Measurements from ENCODE around the gene PLXNA2.

Gene PLXNA2, protein sequence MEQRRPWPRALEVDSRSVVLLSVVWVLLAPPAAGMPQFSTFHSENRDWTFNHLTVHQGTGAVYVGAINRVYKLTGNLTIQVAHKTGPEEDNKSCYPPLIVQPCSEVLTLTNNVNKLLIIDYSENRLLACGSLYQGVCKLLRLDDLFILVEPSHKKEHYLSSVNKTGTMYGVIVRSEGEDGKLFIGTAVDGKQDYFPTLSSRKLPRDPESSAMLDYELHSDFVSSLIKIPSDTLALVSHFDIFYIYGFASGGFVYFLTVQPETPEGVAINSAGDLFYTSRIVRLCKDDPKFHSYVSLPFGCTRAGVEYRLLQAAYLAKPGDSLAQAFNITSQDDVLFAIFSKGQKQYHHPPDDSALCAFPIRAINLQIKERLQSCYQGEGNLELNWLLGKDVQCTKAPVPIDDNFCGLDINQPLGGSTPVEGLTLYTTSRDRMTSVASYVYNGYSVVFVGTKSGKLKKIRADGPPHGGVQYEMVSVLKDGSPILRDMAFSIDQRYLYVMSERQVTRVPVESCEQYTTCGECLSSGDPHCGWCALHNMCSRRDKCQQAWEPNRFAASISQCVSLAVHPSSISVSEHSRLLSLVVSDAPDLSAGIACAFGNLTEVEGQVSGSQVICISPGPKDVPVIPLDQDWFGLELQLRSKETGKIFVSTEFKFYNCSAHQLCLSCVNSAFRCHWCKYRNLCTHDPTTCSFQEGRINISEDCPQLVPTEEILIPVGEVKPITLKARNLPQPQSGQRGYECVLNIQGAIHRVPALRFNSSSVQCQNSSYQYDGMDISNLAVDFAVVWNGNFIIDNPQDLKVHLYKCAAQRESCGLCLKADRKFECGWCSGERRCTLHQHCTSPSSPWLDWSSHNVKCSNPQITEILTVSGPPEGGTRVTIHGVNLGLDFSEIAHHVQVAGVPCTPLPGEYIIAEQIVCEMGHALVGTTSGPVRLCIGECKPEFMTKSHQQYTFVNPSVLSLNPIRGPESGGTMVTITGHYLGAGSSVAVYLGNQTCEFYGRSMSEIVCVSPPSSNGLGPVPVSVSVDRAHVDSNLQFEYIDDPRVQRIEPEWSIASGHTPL (N-terminal part only)

GRCh38 chr1:208243967-208244916 lies at the start of gene PLXNA2:
Gene PLXNA2, minus strand, starts transcription at chr1:208244384. Its CDS starts 26,462 bp downstream, at chr1:208217922.
- DNase-seq: peak; percentile 85 to 88

DNA sequence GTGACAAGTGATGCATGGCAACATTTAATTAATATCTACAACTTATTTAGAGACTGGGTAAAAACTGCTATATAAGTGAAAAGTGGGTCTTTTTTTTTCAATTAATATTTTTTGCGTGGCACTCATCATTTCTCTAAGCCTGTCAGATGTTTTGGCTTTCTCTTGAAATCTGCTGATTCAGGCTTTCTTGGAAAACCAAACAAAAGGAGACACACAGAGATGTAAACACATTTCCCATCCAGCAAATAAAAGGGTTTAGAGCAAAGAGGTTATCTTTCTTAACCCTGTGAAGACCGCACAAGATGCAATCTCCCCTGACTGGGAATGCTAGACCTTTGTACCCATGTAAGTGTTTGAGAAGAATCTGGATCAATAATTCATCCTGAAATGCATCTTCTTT lies 48.7 kb upstream of the PLXNA2 start:
- DNase-seq: no peak

- DNase-seq: no peak
These were observed 47.9 kb upstream of the PLXNA2 start for GRCh38 chr1:208291923-208292711.

DNA sequence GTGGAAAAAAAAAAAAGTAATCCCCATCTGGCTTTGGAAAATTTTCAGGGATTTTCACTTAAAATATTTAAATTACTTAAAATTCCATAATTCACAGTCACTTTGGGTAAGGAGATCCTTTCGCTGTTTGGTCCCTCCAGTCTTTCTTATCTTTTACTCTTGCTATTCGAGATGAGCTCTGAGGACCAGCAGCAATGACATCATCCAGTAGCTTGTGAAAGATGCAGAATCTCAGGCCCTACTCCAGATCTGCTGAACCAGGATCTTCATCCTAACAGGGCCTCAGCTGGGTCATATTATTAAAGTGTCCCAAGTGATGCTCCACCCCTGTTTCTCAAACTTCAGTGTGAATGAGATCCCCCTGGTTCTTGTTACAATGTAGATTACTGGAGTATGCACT lies 46.9 kb upstream of the PLXNA2 start:
- DNase-seq: no peak

- no peak for DNase-seq
These were observed 45.5 kb upstream of the PLXNA2 start for GRCh38 chr1:208289716-208290115.

DNA sequence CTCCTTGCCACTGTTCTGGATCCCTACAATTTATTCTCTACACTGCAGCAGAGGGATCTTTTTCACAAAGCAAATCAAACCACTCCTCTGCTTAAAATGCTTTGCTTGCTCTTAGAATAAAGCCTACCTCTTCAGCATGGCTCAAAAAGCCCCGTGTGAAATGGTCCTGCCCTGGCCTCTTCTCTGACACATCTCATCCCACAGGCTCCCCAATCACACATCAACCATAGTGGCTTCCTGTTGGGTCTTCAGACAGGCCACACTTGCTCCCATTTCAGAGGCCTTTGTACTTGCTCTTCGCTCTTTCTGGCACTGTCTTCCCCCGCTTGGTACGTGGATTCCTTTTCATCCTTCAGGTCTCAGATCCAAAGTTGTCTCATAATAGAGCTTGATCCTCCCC lies 44.3 kb upstream of the PLXNA2 start:
- no peak for DNase-seq

- DNase-seq: no peak
These were observed 36.7 kb upstream of the PLXNA2 start for GRCh38 chr1:208280681-208281450.

GRCh38 chr1:208279826-208280588 lies 35.8 kb upstream of the PLXNA2 start:
- DNase-seq: no peak

GRCh38 chr1:208278638-208279037 lies 34.5 kb upstream of the PLXNA2 start:
- peak in 1 of 2 experiments; percentile 64 for DNase-seq

DNA sequence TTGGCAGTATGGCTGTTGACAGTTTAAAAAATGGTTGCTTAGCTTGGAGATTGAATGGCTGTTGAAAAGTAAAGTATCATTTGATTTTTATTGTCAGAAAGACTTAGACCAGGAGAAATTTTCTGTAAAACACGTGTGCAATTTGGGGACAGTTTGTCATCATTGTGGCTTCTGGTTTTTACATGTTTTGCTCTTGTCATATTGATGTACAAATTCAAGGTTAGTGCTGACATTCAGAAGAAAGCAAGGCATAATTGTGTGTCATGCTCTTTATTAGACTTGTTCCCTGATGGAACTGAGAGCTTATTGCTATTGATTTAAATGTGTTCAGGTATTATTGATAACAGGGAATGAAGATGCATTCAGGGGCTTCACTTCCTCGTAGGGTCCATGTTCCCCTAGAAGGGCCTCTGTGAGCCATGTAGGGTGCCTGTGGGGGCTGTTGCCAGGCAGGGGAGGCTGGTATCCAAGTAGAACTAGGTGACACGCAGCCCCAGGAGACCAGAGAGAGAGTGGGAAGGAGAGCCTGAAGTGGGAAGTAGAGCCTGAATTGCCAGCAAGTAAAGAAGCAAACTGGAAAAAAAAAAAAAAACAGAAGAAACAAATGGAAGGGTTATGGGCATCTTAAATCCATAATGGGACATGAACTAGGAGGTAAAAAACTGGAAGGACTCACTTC lies 32.7 kb upstream of the PLXNA2 start:
- no peak for DNase-seq

DNA sequence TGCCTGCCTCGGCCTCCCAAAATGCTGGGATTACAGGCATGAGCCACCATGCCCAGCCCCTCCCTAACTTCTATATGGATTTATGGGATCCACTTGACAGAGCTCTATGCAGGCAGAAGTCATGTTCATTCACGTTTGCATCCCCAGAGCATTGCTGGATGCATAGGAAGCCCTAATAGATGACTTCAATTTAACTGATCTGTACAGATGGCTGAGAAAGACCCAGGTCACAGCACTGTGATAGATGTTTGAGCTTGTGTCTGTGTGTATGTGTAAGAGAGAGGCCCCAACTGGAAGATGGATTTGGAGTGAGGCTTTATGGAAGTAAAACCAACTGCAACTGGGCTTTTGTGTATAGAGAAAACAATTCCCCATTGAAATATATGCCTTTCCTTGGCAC lies 30.9 kb upstream of the PLXNA2 start:
- no peak for DNase-seq

- no peak for DNase-seq
These were observed 29.3 kb upstream of the PLXNA2 start for GRCh38 chr1:208273386-208274017.

DNA sequence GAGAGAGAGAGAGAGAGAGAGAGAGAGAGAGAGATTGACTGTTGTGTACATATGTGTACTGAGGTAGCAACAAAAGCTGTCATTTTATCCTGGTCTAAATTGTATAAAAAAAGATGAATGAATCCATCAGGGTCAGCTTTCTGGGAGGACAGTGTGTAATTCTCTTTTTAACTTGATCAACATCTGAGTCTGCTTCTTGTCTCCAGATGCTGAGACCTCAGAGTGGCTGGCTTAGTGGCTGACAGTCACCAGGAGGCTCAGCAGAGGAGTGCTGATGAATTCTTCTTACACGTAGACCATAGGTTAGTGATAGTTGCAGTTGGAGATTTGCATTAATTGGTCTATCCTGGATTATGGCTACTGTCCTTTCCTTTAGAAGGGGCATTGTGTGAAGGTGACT lies 28.5 kb upstream of the PLXNA2 start:
- DNase-seq: no peak

DNA sequence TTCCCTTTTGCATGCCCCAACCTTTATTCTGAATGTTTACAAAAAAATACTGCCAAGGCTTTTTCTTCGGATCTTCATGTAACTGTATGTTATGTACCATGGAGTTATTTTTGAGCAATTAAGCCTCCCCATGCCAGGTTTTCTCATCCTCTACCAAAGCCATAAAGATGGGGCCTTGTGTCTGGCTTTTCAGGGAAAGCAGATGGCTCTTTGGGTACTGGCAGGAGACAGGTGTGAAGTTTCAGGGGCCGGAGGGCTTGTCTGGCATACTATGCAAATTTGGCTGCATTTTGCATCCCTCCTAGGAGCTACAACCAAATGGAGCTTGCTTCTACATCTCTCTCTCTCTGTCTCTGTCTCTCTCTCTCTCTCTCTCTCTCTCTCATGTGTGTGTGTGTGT lies 28.1 kb upstream of the PLXNA2 start:
- no peak for DNase-seq

DNA sequence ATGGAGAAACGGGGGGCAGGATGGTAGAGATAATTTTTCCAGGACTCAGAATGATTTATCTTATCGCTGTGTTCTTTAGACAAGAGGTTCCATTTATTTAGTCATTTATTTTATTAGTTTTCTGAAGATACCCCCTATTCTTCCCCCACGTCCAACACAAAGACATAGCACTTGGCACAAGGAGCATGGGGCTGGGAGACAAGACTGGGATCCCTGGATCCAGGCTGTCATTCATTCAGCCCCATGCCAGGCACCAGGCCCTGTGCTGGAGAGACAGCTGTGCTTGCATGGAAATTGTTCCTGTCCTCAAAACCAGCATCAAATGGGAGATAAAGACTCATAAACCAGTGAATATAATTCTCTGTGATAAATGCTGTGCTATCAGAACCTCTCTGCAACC lies 27.1 kb upstream of the PLXNA2 start:
- no peak for DNase-seq

DNA sequence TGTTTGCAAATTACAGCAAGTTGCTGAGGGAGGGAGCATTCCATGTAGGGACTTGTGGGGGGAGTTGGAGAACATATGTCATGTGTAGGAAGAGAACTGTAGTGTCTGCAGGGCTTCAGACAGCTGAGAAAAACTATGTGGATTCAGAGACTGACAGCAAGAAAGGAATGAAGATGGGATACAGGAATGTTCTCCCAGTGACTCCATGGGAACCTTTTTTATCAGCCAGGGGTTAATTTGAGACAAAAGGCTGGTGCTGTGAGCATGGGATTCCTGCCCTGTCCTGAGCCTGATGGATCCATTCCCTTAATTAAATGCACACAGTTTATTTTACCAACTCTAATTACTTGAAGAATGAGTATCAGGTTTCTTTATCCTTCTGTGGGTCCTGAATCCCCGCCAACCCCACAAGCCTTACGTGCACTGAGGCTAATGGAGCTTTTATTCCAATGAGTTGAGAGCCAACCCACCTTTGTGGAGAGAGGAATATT lies 26.5 kb upstream of the PLXNA2 start:
- DNase-seq: peak; percentile 2 to 34

- no peak for DNase-seq
These were observed 25.1 kb upstream of the PLXNA2 start for GRCh38 chr1:208269338-208269666.

DNA sequence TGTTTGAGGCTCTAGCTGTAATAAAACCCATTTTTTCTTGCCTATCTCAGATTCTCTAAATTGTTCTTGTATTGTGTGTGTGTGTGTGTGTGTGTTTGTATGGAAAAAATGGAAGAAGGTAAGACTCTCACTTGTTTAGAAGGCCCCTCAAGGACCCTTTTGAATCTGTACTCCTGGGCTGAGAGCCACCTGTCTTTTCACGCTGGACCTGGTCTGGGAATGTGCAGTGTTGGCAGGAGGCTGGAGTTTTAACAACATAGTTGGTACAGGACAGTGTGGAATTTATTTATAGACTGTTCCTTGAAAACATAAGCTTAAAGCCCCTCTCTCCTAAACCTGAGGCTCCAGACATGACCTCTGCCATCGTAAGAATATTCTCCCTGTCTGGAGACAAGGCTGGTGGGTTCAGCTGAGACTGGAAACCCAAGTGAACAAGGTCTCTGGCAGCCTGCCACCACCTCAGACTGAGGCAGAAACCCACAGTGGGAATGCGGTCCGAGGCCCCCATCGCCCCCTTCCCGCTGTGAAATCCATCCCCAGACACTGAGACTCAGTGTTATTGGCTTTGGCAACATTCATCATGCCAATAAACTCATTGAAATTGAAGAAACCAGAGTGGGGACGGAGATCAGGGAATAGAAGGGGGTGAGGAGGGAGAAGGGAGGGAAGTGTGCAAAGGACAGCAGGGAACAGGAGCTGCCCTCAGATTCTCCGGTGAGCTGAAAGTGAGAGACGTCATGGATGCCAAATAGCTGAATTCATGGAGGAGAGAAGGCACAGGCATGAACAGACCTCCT lies 24.6 kb upstream of the PLXNA2 start:
- DNase-seq: no peak
